Gastrocnemius medialis (tissue), 4 donors: ENCODE data around the gene LARGE1. TPM values are rescaled to one million over a fixed set of nuclear protein-coding genes. Genes with fewer than 3 reads are reported as not detected.

Experiments used
- ATAC-seq, 2 donors: fragments of 150-250 bp; one replicate each; pipeline ENCODE4 v1.9.1; 2016
- DNase-seq, 2 donors: peaks; one replicate each; pipeline ENCODE4 v3.0.0-alpha.2; 2019
- H3K27ac ChIP-seq, 4 donors: fragments of 200-600 bp; sonication (generic); 1 replicate in 1 of 4; 2 replicates in 3 of 4; pipeline ENCODE4 v1.5.1; 2016 to 2018; ENCODE audit warnings: mild to moderate bottlenecking in 2 of 4, moderate library complexity in 1 of 4
- H3K27me3 ChIP-seq, 3 donors: fragments of 200-600 bp; sonication (generic) in 2 of 3; 1 replicate in 1 of 3; 2 replicates in 2 of 3; pipeline versions ENCODE4 v1.5.1 to v1.6.0; 2016 to 2019; ENCODE audit warnings: mild to moderate bottlenecking in 1 of 3, moderate library complexity in 1 of 3
- H3K36me3 ChIP-seq, 2 donors: fragments of 200-600 bp; sonication (generic) in 1 of 2; one replicate each; pipeline ENCODE4 v1.5.1; 2017 to 2018
- H3K4me1 ChIP-seq, 2 donors: fragments of 200-600 bp; sonication (generic) in 1 of 2; one replicate each; pipeline ENCODE4 v1.5.1; 2016 to 2017; ENCODE audit warnings: mild to moderate bottlenecking in 2 of 2
- H3K4me3 ChIP-seq, 4 donors: fragments of 200-600 bp; sonication (generic) in 3 of 4; 1 replicate in 1 of 4; 2 replicates in 3 of 4; pipeline ENCODE4 v1.5.1; 2016 to 2019; ENCODE audit warnings: mild to moderate bottlenecking in 2 of 4
- H3K9me3 ChIP-seq, 3 donors: fragments of 200-600 bp; sonication (generic) in 2 of 3; 1 replicate in 1 of 3; 2 replicates in 2 of 3; pipeline ENCODE4 v1.5.1; 2016 to 2019
- CTCF ChIP-seq, 5 experiments: fragments of 450-650 bp in 3 of 5; fragments of 200-600 bp in 2 of 5; sonication (generic) in 2 of 5; IDR thresholded peaks in 4 of 5; conservative IDR thresholded peaks in 1 of 5; 1 replicate in 4 of 5; 2 replicates in 1 of 5; pipeline ENCODE4 v1.5.1; 2016 to 2019; ENCODE audit warnings: antibody characterized with exemption in 5 of 5, mild to moderate bottlenecking in 3 of 5, moderate library complexity in 3 of 5
- POLR2A ChIP-seq, 2 donors: fragments of 450-650 bp; IDR thresholded peaks; one replicate each; pipeline ENCODE4 v1.6.1; 2017; ENCODE audit warnings: antibody characterized with exemption in 2 of 2, mild to moderate bottlenecking in 2 of 2, moderate library complexity in 2 of 2
- in situ Hi-C, 4 donors: fragments of 200-750 bp; cut with MboI; loops; one replicate each; pipeline versions ENCODE4 v1.15.0 to v1.8.0; 2017; ENCODE audit warnings: low sequenced_read_pairs in 4 of 4
- intact Hi-C: fragments of 100-400 bp; cut with DNase I; formaldehyde crosslinking; loops from one replicate; pipeline ENCODE4 v1.15.1; 2023; ENCODE audit warnings: low total_unique reads
- total RNA-seq, 4 donors: library from RNA; depleted of rRNA; stranded (reverse); fragments of >200 nt; gene quantifications; one replicate each; pipeline versions ENCODE4 v1.1.0 to v1.2.3, GENCODE V29; 2016

Gene LARGE1
- total RNA-seq, 4 donors from 2014 or later = 48.5 to 91.0 (median 68.4) TPM

DNA sequence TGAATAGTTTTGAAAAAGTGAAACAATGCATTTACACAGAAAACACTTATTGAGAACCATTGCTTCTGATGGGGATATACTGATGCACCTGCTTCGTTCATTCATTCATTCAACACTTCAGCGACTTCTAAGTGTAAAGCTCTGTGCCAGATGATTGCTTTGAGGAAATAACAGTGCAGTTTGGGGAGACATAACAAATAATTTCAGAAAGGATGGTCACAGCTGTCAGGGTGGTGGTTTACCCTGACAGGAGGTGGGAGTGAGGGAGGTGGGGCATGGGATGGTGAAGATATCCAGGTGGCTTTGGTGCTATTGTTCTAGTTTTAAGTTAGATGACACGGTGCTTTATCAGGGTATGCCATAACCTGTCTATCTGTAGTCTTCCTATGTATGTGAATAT, 344.1 kb downstream of the LARGE1 start:
- H3K27me3 ChIP-seq = no peaks in the 10 kb centered on the region
- in situ Hi-C loops = loop anchor here (5.0 to 25.0 kb wide), 4 partner anchors 59 to 274 kb away; no protein-coding TSS in a partner anchor
- intact Hi-C loops = loop anchor here (5.0 kb wide), 1 partner anchor 109 kb away; no protein-coding TSS in a partner anchor
- H3K4me1 ChIP-seq = peaks cover 0 to 9% of the 10 kb centered on the region in 2 donors
- DNase-seq (no peak), ATAC-seq (no peak)
- H3K9me3 ChIP-seq = no peaks in the 10 kb centered on the region
- no peak overlapping the region for H3K4me3 ChIP-seq
- TF ChIP-seq POLR2A (IDR thresholded peaks at IDR 0.05) (no peak), CTCF (IDR thresholded peaks at IDR 0.05 in 4 of 5, conservative IDR thresholded peaks at IDR 0.05 in 1 of 5) (no peak)
- no peaks in the 10 kb centered on the region for H3K36me3 ChIP-seq
- no peak overlapping the region for H3K27ac ChIP-seq

DNA sequence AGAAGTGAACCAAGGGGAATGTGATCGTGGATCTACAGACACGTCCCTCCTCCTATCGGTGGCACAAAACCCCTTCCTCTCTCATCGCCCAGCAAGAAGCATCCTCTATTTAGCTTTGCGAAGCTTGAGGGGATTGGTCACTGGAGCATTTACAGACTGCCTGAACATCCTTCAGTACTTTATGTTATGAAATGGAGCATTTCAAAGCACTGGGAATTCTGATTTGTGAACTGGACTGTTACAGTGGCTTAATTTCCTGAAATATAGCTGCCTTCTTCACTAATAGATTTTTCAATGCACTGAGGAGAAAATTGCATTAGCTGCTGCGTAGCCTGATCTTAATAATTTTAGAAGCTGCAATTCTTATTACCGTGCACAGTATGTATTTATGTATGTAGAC, 344.5 kb downstream of the LARGE1 start:
- intact Hi-C loops = loop anchor here (5.0 kb wide), 1 partner anchor 108 kb away; no protein-coding TSS in a partner anchor
- DNase-seq = no peak
- in situ Hi-C loops = loop anchor here (5.0 to 25.0 kb wide), 4 partner anchors 58 to 273 kb away; no protein-coding TSS in a partner anchor
- Histone ChIP-seq H3K9me3 (no peaks in the 10 kb centered on the region), H3K27ac (no peak overlapping the region), H3K27me3 (no peaks in the 10 kb centered on the region), H3K4me3 (no peak overlapping the region), H3K36me3 (no peaks in the 10 kb centered on the region), H3K4me1 (peaks cover 0 to 9% of the 10 kb centered on the region in 2 donors)
- TF ChIP-seq POLR2A (IDR thresholded peaks at IDR 0.05) (no peak), CTCF (IDR thresholded peaks at IDR 0.05 in 4 of 5, conservative IDR thresholded peaks at IDR 0.05 in 1 of 5) (no peak)
- no peak for ATAC-seq

GRCh38 chr22:33575041-33575440, 345.2 kb downstream of the LARGE1 start:
- no peaks in the 10 kb centered on the region for H3K9me3 ChIP-seq
- in situ Hi-C loops = loop anchor here (5.0 to 25.0 kb wide), 4 partner anchors 58 to 273 kb away; no protein-coding TSS in a partner anchor

GRCh38 chr22:33573479-33573878, 346.8 kb downstream of the LARGE1 start:
- intact Hi-C loops (no loop called here), in situ Hi-C loops (loop anchor here in 2 of 4 donors (10.0 kb wide), 1 partner anchor 269 kb away; no protein-coding TSS in a partner anchor)
- DNase-seq = no peak
- Histone ChIP-seq H3K27me3 (no peaks in the 10 kb centered on the region), H3K4me3 (no peak overlapping the region), H3K9me3 (no peaks in the 10 kb centered on the region), H3K27ac (no peak overlapping the region), H3K4me1 (peaks cover 10 to 18% of the 10 kb centered on the region in 2 donors), H3K36me3 (no peaks in the 10 kb centered on the region)
- no peak for TF ChIP-seq POLR2A (IDR thresholded peaks at IDR 0.05)
- no peak for TF ChIP-seq CTCF (IDR thresholded peaks at IDR 0.05 in 4 of 5, conservative IDR thresholded peaks at IDR 0.05 in 1 of 5)
- ATAC-seq = no peak

More at GRCh38 chr22:33575041-33575440, 345.2 kb downstream of the LARGE1 start:
- H3K4me1 ChIP-seq = peaks cover 0 to 9% of the 10 kb centered on the region in 2 donors
- intact Hi-C loops = loop anchor here (5.0 kb wide), 1 partner anchor 108 kb away; no protein-coding TSS in a partner anchor
- TF ChIP-seq CTCF (IDR thresholded peaks at IDR 0.05 in 4 of 5, conservative IDR thresholded peaks at IDR 0.05 in 1 of 5) (no peak), POLR2A (IDR thresholded peaks at IDR 0.05) (no peak)
- DNase-seq = no peak
- H3K36me3 ChIP-seq = no peaks in the 10 kb centered on the region
- H3K4me3 ChIP-seq = no peak overlapping the region
- ATAC-seq = no peak
- no peak overlapping the region for H3K27ac ChIP-seq
- H3K27me3 ChIP-seq = no peaks in the 10 kb centered on the region
